ENCODE results near the gene TOLLIP.

DNA sequence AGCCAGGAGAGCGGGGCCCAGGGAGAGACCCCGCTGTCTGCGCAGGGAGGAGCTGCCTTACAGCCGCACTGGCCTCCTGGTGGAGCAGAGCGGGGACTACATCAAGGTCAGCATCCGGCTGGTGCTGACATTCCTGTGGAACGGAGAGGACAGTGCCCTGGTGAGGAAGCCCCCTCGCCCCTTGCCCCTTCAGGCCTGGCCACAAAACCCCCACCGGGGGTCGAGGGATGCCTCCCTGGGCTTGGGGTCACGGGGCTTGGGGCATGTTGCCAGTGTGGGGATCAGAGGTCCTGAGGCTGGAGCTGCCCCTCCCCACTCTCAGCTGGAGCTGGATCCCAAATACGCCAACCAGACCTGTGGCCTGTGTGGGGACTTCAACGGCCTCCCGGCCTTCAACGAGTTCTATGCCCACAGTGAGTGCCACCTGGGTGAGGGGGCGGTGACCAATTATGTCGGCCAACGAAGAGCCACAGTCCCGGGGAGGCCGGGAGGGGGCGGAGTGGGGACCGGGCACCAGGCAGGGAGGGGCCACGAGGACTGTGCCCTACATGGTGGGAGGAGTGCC lies 82.4 kb downstream of the TOLLIP start:
- TF ChIP-seq, protein P1, sequence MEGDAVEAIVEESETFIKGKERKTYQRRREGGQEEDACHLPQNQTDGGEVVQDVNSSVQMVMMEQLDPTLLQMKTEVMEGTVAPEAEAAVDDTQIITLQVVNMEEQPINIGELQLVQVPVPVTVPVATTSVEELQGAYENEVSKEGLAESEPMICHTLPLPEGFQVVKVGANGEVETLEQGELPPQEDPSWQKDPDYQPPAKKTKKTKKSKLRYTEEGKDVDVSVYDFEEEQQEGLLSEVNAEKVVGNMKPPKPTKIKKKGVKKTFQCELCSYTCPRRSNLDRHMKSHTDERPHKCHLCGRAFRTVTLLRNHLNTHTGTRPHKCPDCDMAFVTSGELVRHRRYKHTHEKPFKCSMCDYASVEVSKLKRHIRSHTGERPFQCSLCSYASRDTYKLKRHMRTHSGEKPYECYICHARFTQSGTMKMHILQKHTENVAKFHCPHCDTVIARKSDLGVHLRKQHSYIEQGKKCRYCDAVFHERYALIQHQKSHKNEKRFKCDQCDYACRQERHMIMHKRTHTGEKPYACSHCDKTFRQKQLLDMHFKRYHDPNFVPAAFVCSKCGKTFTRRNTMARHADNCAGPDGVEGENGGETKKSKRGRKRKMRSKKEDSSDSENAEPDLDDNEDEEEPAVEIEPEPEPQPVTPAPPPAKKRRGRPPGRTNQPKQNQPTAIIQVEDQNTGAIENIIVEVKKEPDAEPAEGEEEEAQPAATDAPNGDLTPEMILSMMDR (IDR thresholded peaks at IDR 0.05) = no peak
- no peak for TF ChIP-seq POLR2A (IDR thresholded peaks at IDR 0.05)
